Astrocyte (in vitro differentiated cells and primary cell): ENCODE results near the gene LGALS3BP. TPM values are rescaled to one million over a fixed set of nuclear protein-coding genes. Genes with fewer than 3 reads are reported as not detected.

Experiments
- DNase-seq: peaks from one replicate; pipeline ENCODE4 v3.0.0-alpha.2; 2010; ENCODE audit warnings: low read depth
- FAIRE-seq: peaks from 2 replicates; lab custom pipeline; 2011; peaks lifted over from hg19 to GRCh38; lab: Jason Lieb, UNC
- H2AFZ ChIP-seq: 2 replicates; pipeline ENCODE4 v1.6.0; 2012; ENCODE audit warnings: low read depth, low read length, inconsistent platforms
- H3K27ac ChIP-seq: 2 replicates; pipeline ENCODE4 v1.5.1; 2011; ENCODE audit warnings: low read depth, low read length, inconsistent platforms
- H3K27me3 ChIP-seq: 2 replicates; pipeline ENCODE4 v1.6.0; 2011; ENCODE audit warnings: low read length, inconsistent platforms; ENCODE audit not compliant: insufficient read depth
- H3K36me3 ChIP-seq: 2 replicates; pipeline ENCODE4 v1.5.1; 2011; ENCODE audit warnings: low read length, inconsistent platforms; ENCODE audit not compliant: insufficient read depth
- H3K4me1 ChIP-seq: 2 replicates; pipeline ENCODE4 v1.5.1; 2011; ENCODE audit warnings: low read length, inconsistent platforms; ENCODE audit not compliant: insufficient read depth
- H3K4me2 ChIP-seq: 2 replicates; pipeline ENCODE4 v1.6.0; 2012; ENCODE audit warnings: low read length, inconsistent platforms
- H3K4me3 ChIP-seq: 2 replicates; pipeline ENCODE4 v1.5.1; 2011; ENCODE audit warnings: low read depth, mild to moderate bottlenecking, low read length, inconsistent platforms; ENCODE audit not compliant: insufficient read depth
- H3K79me2 ChIP-seq: 2 replicates; pipeline ENCODE4 v1.6.0; 2012; ENCODE audit warnings: mild to moderate bottlenecking, low read length, inconsistent platforms; ENCODE audit not compliant: insufficient read depth
- H3K9ac ChIP-seq: 2 replicates; pipeline ENCODE4 v1.6.0; 2012; ENCODE audit warnings: mild to moderate bottlenecking, low read length, inconsistent platforms
- H3K9me3 ChIP-seq: 2 replicates; pipeline ENCODE4 v1.5.1; 2012; ENCODE audit warnings: low read depth, mild to moderate bottlenecking, low read length, inconsistent platforms; ENCODE audit not compliant: insufficient read depth
- H4K20me1 ChIP-seq: 2 replicates; pipeline ENCODE4 v1.6.0; 2012; ENCODE audit warnings: low read length, inconsistent platforms; ENCODE audit not compliant: insufficient read depth
- H3K27ac Mint-ChIP-seq: one replicate; pipeline ENCODE4 v1.8.0; 2021; ENCODE audit warnings: mild to moderate bottlenecking, mixed read lengths; ENCODE audit not compliant: unreplicated experiment
- H3K27me3 Mint-ChIP-seq: one replicate; pipeline ENCODE4 v1.8.0; 2021; ENCODE audit warnings: low read depth, mixed read lengths; ENCODE audit not compliant: unreplicated experiment
- H3K36me3 Mint-ChIP-seq: one replicate; pipeline ENCODE4 v1.8.0; 2021; ENCODE audit warnings: low read depth, mixed read lengths; ENCODE audit not compliant: unreplicated experiment
- H3K4me1 Mint-ChIP-seq: one replicate; pipeline ENCODE4 v1.8.0; 2021; ENCODE audit warnings: low read depth, mixed read lengths; ENCODE audit not compliant: unreplicated experiment
- H3K4me3 Mint-ChIP-seq: one replicate; pipeline ENCODE4 v1.8.0; 2021; ENCODE audit warnings: mild to moderate bottlenecking, moderate library complexity, mixed read lengths; ENCODE audit not compliant: unreplicated experiment
- H3K9me3 Mint-ChIP-seq: one replicate; pipeline ENCODE4 v1.8.0; 2021; ENCODE audit warnings: mild to moderate bottlenecking, mixed read lengths; ENCODE audit not compliant: unreplicated experiment
- CTCF ChIP-seq: IDR thresholded peaks from 2 replicates; pipeline ENCODE4 v1.5.1; 2011; ENCODE audit warnings: low read depth, mild to moderate bottlenecking, inconsistent platforms, low read length, moderate library complexity; ENCODE audit not compliant: insufficient read depth
- EZH2 ChIP-seq: IDR thresholded peaks from 2 replicates; pipeline ENCODE4 v1.6.1; 2012; ENCODE audit warnings: mild to moderate bottlenecking, low read length, inconsistent platforms; ENCODE audit not compliant: insufficient read depth
- total RNA-seq: library from RNA; stranded (reverse); gene quantifications from 2 replicates; pipeline ENCODE4 v1.2.1, GENCODE V29; 2021

Gene LGALS3BP
- total RNA-seq, 1 donor from 2014 or later = 495 TPM

DNA sequence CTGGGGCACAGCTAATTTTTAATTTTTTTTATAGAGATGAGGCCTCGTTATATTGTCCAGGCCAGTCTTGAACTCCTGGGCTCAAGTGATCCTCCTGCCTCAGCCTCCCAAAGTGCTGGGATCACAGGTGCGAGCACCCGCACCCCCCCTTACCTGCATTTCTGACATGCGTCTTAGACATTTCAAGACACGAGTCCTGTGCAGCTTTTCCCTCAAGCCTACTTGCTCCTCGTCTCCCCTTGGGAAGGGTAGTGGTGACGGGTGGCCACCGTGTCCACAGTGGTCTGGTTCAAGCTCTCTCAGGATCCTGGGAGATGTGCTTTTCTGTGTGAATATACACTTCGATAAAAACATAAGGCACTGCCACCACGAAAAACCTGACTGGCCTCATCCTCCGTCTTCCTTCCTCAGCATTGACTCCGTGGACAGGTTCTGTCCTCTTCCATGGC lies 20.2 kb upstream of the LGALS3BP start:
- Histone ChIP-seq H3K4me2 (no peak overlapping the region), H3K4me3 (no peak overlapping the region), H3K79me2 (peaks cover 66% of the 10 kb centered on the region), H3K9ac (no peak overlapping the region), H3K9me3 (no peaks in the 10 kb centered on the region), H2AFZ (no peak overlapping the region), H3K4me1 (no peaks in the 10 kb centered on the region), H4K20me1 (peaks cover 87% of the 10 kb centered on the region), H3K36me3 (peaks cover 3% of the 10 kb centered on the region), H3K27me3 (no peaks in the 10 kb centered on the region), H3K27ac (no peak overlapping the region)
- Mint-ChIP-seq H3K4me1 (no peaks in the 10 kb centered on the region), H3K9me3 (no peaks in the 10 kb centered on the region), H3K4me3 (no peak overlapping the region), H3K27me3 (no peaks in the 10 kb centered on the region), H3K36me3 (peaks cover 19% of the 10 kb centered on the region), H3K27ac (no peak overlapping the region)
- no peak for DNase-seq
- no peak for FAIRE-seq
- no peak for TF ChIP-seq EZH2
- no peak for TF ChIP-seq CTCF

DNA sequence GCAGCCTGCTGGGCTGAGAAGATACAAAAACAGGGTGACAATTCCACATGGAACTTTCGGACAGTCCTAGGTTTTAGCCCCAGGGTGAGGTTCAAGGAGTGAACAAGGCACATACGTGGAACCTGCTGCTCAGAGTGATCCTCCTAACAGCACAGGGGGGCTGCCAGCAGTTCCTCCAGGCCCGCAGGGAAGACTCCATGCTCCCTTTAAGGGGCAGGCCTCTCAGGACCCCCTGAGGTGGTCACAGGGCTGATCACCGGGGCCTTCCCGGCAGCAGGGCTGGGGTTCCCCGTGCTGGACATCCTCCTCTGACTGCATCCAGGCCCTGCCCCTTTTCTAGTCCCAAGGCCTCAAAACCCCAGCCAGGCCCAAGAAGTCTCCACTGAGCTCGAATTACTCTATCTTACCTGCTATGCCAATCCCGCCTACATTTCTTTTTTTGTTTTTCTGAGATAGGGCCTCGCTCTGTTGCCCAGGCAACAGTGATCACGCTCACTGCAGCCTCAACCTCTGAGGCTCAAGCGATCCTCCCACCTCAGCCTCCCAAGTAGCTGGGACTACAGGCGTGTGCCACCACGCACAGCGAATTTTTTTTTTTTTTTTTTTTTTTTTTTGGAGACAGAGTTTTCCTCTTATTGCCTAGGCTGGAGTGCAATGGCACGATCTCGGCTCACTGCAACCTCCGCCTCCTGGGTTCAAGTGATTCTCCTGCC lies 19.5 kb upstream of the LGALS3BP start:
- no peaks in the 10 kb centered on the region for H3K4me1 ChIP-seq
- FAIRE-seq (no peak), DNase-seq (no peak)
- H4K20me1 ChIP-seq = peaks cover 92% of the 10 kb centered on the region
- Mint-ChIP-seq H3K27ac (no peak overlapping the region), H3K9me3 (no peaks in the 10 kb centered on the region), H3K4me3 (no peak overlapping the region), H3K4me1 (no peaks in the 10 kb centered on the region), H3K36me3 (peaks cover 19% of the 10 kb centered on the region), H3K27me3 (no peaks in the 10 kb centered on the region)
- H3K9me3 ChIP-seq = no peaks in the 10 kb centered on the region
- H3K4me3 ChIP-seq = no peak overlapping the region
- H3K27me3 ChIP-seq = no peaks in the 10 kb centered on the region
- peaks cover 3% of the 10 kb centered on the region for H3K36me3 ChIP-seq
- TF ChIP-seq EZH2 (no peak), CTCF (no peak)
- H2AFZ ChIP-seq = no peak overlapping the region
- peaks cover 66% of the 10 kb centered on the region for H3K79me2 ChIP-seq
- no peak overlapping the region for H3K4me2 ChIP-seq
- no peak overlapping the region for H3K27ac ChIP-seq
- no peak overlapping the region for H3K9ac ChIP-seq

- Histone ChIP-seq H3K4me2 (no peak overlapping the region), H3K36me3 (peaks cover 3% of the 10 kb centered on the region), H3K27ac (no peak overlapping the region), H4K20me1 (peaks cover 93% of the 10 kb centered on the region), H3K4me1 (no peaks in the 10 kb centered on the region), H3K9me3 (no peaks in the 10 kb centered on the region), H3K27me3 (no peaks in the 10 kb centered on the region), H3K4me3 (no peak overlapping the region), H2AFZ (no peak overlapping the region), H3K79me2 (peaks cover 63% of the 10 kb centered on the region), H3K9ac (no peak overlapping the region)
- TF ChIP-seq CTCF (no peak), EZH2 (no peak)
- no peaks in the 10 kb centered on the region for H3K4me1 Mint-ChIP-seq
- no peaks in the 10 kb centered on the region for H3K9me3 Mint-ChIP-seq
- FAIRE-seq = no peak
- H3K27ac Mint-ChIP-seq = no peak overlapping the region
- no peak for DNase-seq
- peaks cover 19% of the 10 kb centered on the region for H3K36me3 Mint-ChIP-seq
- no peak overlapping the region for H3K4me3 Mint-ChIP-seq
- no peaks in the 10 kb centered on the region for H3K27me3 Mint-ChIP-seq
Observed at GRCh38 chr17:78998311-78999055, 18.8 kb upstream of the LGALS3BP start.
